ENCODE measurements around the gene P2RY13. TPM values are rescaled to one million over a fixed set of nuclear protein-coding genes. Genes with fewer than 3 reads are reported as not detected.

Gene P2RY13
- total RNA-seq, 1 experiment from 2014 or later: not detected

GRCh38 chr3:151330379-151330778, 1.0 kb upstream of the P2RY13 start:
- Mint-ChIP-seq H3K4me1 (peaks cover 8% of the 10 kb centered on the region), H3K4me3 (no peak overlapping the region), H3K27me3 (ENCODE audit: low read depth) (no peaks in the 10 kb centered on the region), H3K27ac (no peak overlapping the region), H3K9me3 (no peaks in the 10 kb centered on the region), H3K36me3 (no peaks in the 10 kb centered on the region)
- no peak for DNase-seq (ENCODE audit: low spot score)
- ATAC-seq: no peak
- ChIA-PET CTCF (no interaction called here), POLR2A (no interaction called here)
- TF ChIP-seq ZNF416 (CRISPR knock-in tag; IDR thresholded peaks at IDR 0.05) (no peak), GTF2I (CRISPR knock-in tag; conservative IDR thresholded peaks at IDR 0.05) (no peak), HMGA2 (CRISPR knock-in tag; IDR thresholded peaks at IDR 0.05) (no peak), PRDM15 (CRISPR knock-in tag; IDR thresholded peaks at IDR 0.05) (no peak), TEAD4 (CRISPR knock-in tag; IDR thresholded peaks at IDR 0.05) (no peak), NR2C2 (CRISPR knock-in tag; IDR thresholded peaks at IDR 0.05) (no peak), ESRRA (CRISPR knock-in tag; IDR thresholded peaks at IDR 0.05; ENCODE audit: borderline replicate concordance) (no peak), ZNF396 (CRISPR knock-in tag; IDR thresholded peaks at IDR 0.05; ENCODE audit: borderline replicate concordance) (no peak)

- Mint-ChIP-seq H3K27ac (no peak overlapping the region), H3K4me3 (no peak overlapping the region), H3K4me1 (peaks cover 10% of the 10 kb centered on the region), H3K27me3 (ENCODE audit: low read depth) (no peaks in the 10 kb centered on the region), H3K36me3 (no peaks in the 10 kb centered on the region), H3K9me3 (no peaks in the 10 kb centered on the region)
- no peak for DNase-seq (ENCODE audit: low spot score)
- no peak for ATAC-seq
- ChIA-PET CTCF (interaction anchor here (0.7 to 1.7 kb wide), 12 partner anchors 10 to 128 kb away, joined by 3 to 7 read pairs (median 4); partner anchors contain the start of gene GPR87), POLR2A (no interaction called here)
- TF ChIP-seq NR3C1 (CRISPR knock-in tag; conservative IDR thresholded peaks at IDR 0.05; ENCODE audit: low read depth) (no peak), CBFB (CRISPR knock-in tag; IDR thresholded peaks at IDR 0.05; ENCODE audit: low read depth) (no peak), ATF3 (CRISPR knock-in tag; conservative IDR thresholded peaks at IDR 0.05) (no peak), RORB (CRISPR knock-in tag; IDR thresholded peaks at IDR 0.05) (no peak), ZNF423 (CRISPR knock-in tag; IDR thresholded peaks at IDR 0.05) (no peak), RELA (CRISPR knock-in tag; IDR thresholded peaks at IDR 0.05; ENCODE audit: borderline replicate concordance) (no peak), STAT6 (CRISPR knock-in tag; conservative IDR thresholded peaks at IDR 0.05; ENCODE audit: low read depth) (no peak), OVOL2 (CRISPR knock-in tag; IDR thresholded peaks at IDR 0.05; ENCODE audit: borderline replicate concordance) (no peak), NR2C2 (CRISPR knock-in tag; IDR thresholded peaks at IDR 0.05) (no peak), PREB (CRISPR knock-in tag; IDR thresholded peaks at IDR 0.05; ENCODE audit: borderline replicate concordance) (no peak), ETV6 (CRISPR knock-in tag; IDR thresholded peaks at IDR 0.05) (no peak), NFYB (CRISPR knock-in tag; conservative IDR thresholded peaks at IDR 0.05; ENCODE audit: low read depth) (no peak), TP53 (CRISPR knock-in tag; IDR thresholded peaks at IDR 0.05) (no peak), KAT7 (CRISPR knock-in tag; IDR thresholded peaks at IDR 0.05; ENCODE audit: borderline replicate concordance) (no peak), MAX (CRISPR knock-in tag; IDR thresholded peaks at IDR 0.05) (no peak)
- TF ChIP-seq, protein P1, sequence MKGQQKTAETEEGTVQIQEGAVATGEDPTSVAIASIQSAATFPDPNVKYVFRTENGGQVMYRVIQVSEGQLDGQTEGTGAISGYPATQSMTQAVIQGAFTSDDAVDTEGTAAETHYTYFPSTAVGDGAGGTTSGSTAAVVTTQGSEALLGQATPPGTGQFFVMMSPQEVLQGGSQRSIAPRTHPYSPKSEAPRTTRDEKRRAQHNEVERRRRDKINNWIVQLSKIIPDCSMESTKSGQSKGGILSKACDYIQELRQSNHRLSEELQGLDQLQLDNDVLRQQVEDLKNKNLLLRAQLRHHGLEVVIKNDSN (CRISPR knock-in tag; IDR thresholded peaks at IDR 0.05): no peak
- TF ChIP-seq, protein P2, sequence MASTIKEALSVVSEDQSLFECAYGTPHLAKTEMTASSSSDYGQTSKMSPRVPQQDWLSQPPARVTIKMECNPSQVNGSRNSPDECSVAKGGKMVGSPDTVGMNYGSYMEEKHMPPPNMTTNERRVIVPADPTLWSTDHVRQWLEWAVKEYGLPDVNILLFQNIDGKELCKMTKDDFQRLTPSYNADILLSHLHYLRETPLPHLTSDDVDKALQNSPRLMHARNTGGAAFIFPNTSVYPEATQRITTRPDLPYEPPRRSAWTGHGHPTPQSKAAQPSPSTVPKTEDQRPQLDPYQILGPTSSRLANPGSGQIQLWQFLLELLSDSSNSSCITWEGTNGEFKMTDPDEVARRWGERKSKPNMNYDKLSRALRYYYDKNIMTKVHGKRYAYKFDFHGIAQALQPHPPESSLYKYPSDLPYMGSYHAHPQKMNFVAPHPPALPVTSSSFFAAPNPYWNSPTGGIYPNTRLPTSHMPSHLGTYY (CRISPR knock-in tag; IDR thresholded peaks at IDR 0.05): no peak
Measured at GRCh38 chr3:151328298-151328995, 902 bp downstream of the P2RY13 start.
